BJ (cell line): Measurements from ENCODE around the gene ADAMTS17. TPM values are rescaled to one million over a fixed set of nuclear protein-coding genes. Genes with fewer than 3 reads are reported as not detected.
"Not testable (repeated sequence)": the region's sequence is repeated elsewhere in the genome, so short reads cannot be mapped to it uniquely, and the experiment has no call there.

Source experiments
- CTCF ChIA-PET: fragments of 350-600 bp; formaldehyde crosslinking; extraction: SDS; loops from one replicate; lab custom pipeline; 2021; ENCODE audit warnings: antibody characterized with exemption, inconsistent platforms; lab: Yijun Ruan, JAX
- POLR2A ChIA-PET: fragments of 300-600 bp; sonication (Branson Sonifier 250); formaldehyde crosslinking; extraction: SDS; loops from one replicate; lab custom pipeline; 2021; ENCODE audit warnings: antibody characterized with exemption; lab: Charles Lee
- DNase-seq: peaks from one replicate; pipeline ENCODE4 v3.0.0-alpha.2; 2011; ENCODE audit warnings: low read depth
- H3K27me3 ChIP-seq: 2 replicates; pipeline ENCODE4 v1.6.0; 2011; ENCODE audit warnings: low read length; ENCODE audit not compliant: control insufficient read depth, insufficient read depth
- H3K36me3 ChIP-seq: 2 replicates; pipeline ENCODE4 v1.5.1; 2011; ENCODE audit warnings: low read length; ENCODE audit not compliant: control insufficient read depth, insufficient read depth
- H3K4me3 ChIP-seq: 2 replicates; pipeline ENCODE4 v1.5.1; 2011; ENCODE audit warnings: low read depth, mild to moderate bottlenecking, control low read depth, low read length
- CTCF ChIP-seq: IDR thresholded peaks from 2 replicates; pipeline ENCODE4 v1.5.1; 2011; ENCODE audit warnings: low read depth, mild to moderate bottlenecking, control low read depth, inconsistent platforms, low read length, moderate library complexity; ENCODE audit not compliant: insufficient read depth
- polyA plus RNA-seq: library from polyadenylated mRNA; depleted of rRNA; stranded (reverse); fragments of >200 nt; gene quantifications from 2 replicates; pipeline ENCODE4 v1.2.3, GENCODE V29; 2011

The ADAMTS17 gene
- polyA plus RNA-seq, 1 experiment = not detected

- ChIA-PET POLR2A (no interaction called here), CTCF (no interaction called here)
- DNase-seq = no peak
- Histone ChIP-seq H3K27me3 (no peaks in the 10 kb centered on the region), H3K36me3 (no peaks in the 10 kb centered on the region), H3K4me3 (no peak overlapping the region)
- TF ChIP-seq CTCF = no peak
Observed at GRCh38 chr15:99932676-99933402, 408.9 kb downstream of the ADAMTS17 start.

- no peak for TF ChIP-seq CTCF
- no peak for DNase-seq
- no peak overlapping the region for H3K4me3 ChIP-seq
- CTCF ChIA-PET = no interaction called here
- POLR2A ChIA-PET = no interaction called here
- no peaks in the 10 kb centered on the region for H3K27me3 ChIP-seq
- H3K36me3 ChIP-seq = no peaks in the 10 kb centered on the region
Observed at GRCh38 chr15:99931703-99932603, 409.8 kb downstream of the ADAMTS17 start.

DNA sequence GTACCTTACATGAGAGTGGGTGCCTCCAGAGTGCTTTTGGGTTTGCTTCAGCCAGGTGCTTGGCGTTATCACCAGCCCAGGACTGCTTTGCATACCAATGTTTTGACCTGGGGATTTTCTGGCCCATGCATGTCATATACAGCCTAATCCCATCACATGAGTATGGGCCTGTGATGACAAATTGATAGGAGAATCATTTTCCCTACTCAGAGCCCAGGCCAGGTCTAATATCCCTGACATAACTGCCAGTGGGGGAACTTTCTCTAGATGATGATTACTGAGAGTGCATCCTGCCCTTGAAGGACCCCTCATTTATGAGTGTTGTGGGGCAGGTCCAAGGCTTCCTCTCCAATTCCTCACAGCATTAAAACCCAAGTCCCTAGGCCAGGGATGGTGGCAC is 411.1 kb downstream of the ADAMTS17 start:
- Histone ChIP-seq H3K4me3 (no peak overlapping the region), H3K27me3 (no peaks in the 10 kb centered on the region), H3K36me3 (no peaks in the 10 kb centered on the region)
- TF ChIP-seq CTCF = no peak
- POLR2A ChIA-PET = no interaction called here
- CTCF ChIA-PET = interaction anchor here (2.7 kb wide), 1 partner anchor 642 kb away, joined by 13 read pairs; no protein-coding TSS in a partner anchor
- no peak for DNase-seq

- Histone ChIP-seq H3K4me3 (no peak overlapping the region), H3K27me3 (no peaks in the 10 kb centered on the region), H3K36me3 (no peaks in the 10 kb centered on the region)
- POLR2A ChIA-PET = no interaction called here
- no peak for TF ChIP-seq CTCF
- no peak for DNase-seq
- CTCF ChIA-PET = interaction anchor here (0.9 to 2.7 kb wide), 2 partner anchors 101 to 643 kb away, joined by 3 to 13 read pairs; no protein-coding TSS in a partner anchor
Observed at GRCh38 chr15:99929266-99929665, 412.5 kb downstream of the ADAMTS17 start.

DNA sequence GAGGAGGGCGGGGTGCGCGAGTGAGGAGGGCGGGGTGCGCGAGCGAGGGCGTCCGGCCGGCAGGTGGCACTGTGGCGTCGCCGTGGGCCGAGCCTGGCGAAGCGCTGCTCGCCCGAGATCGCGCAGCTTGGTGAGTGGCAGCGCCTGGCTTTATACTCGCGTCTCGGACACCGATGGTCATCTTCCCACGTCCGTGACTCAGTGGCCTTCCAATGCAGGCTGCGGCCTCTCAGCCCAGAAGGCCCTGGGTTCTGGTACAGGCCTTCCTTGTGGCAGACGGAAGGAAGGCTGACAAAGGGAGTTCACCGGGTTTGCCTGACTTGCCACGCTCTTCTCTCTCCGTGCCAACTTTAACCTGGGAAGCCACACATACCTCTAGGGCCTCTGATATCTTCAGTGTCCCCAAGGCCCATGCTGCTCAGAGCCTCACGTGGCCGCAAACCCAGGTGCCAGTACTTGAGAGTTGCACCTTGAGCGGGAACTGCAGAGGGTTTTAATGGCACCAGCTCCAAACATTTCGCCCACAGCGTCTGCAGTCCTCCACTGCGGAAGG is 413.3 kb downstream of the ADAMTS17 start:
- Histone ChIP-seq H3K4me3 (peak overlapping the region; percentile 37), H3K36me3 (no peaks in the 10 kb centered on the region), H3K27me3 (no peaks in the 10 kb centered on the region; the same call in 1 of the 2 replicates)
- peak; percentile 44; the same call in 1 of the 2 replicates for TF ChIP-seq CTCF
- POLR2A ChIA-PET = no interaction called here
- CTCF ChIA-PET = interaction anchor here (0.7 to 2.7 kb wide), 4 partner anchors 102 to 644 kb away, joined by 3 to 13 read pairs (median 4); no protein-coding TSS in a partner anchor
- DNase-seq = no peak

GRCh38 chr15:99926532-99926931 is 415.2 kb downstream of the ADAMTS17 start:
- H3K4me3 ChIP-seq, H3K27me3 ChIP-seq, DNase-seq, H3K36me3 ChIP-seq, POLR2A ChIA-PET, CTCF ChIA-PET: not testable (repeated sequence)
